Measurements from ENCODE around the gene ARL6IP6. TPM values are rescaled to one million over a fixed set of nuclear protein-coding genes. Genes with fewer than 3 reads are reported as not detected.

The ARL6IP6 gene
- total and polyA plus RNA-seq, 2 experiments from 2014 or later, result 49.1 to 65.4 TPM

GRCh38 chr2:152676461-152676860, 42.0 kb upstream of the ARL6IP6 start:
- Histone ChIP-seq H3K4me3 (no peak overlapping the region), H3K27me3 (ENCODE audit: insufficient read depth) (no peaks in the 10 kb centered on the region), H2AFZ (no peak overlapping the region), H3K9me2 (ENCODE audit: insufficient read depth) (no peaks in the 10 kb centered on the region), H3K4me2 (no peak overlapping the region), H3K27ac (ENCODE audit: low read depth) (no peak overlapping the region), H3K4me1 (ENCODE audit: insufficient read depth) (no peaks in the 10 kb centered on the region), H4K20me1 (replicated peaks; ENCODE audit: insufficient read depth) (0 out of 2 replicates have a peak, but pooled peaks cover 2% of the 10 kb centered on the region), H3K36me3 (ENCODE audit: insufficient read depth) (peaks cover 88% of the 10 kb centered on the region), H3F3A (replicated peaks; ENCODE audit: low read depth) (no peaks in the 10 kb centered on the region), H3K79me2 (replicated peaks; ENCODE audit: insufficient read depth) (peaks cover 14% of the 10 kb centered on the region; the same call in 1 of the 2 replicates)
- Mint-ChIP-seq H3K27ac (no peak overlapping the region), H3K27me3 (ENCODE audit: insufficient read depth, low read depth, poor library complexity) (no peaks in the 10 kb centered on the region), H3K36me3 (ENCODE audit: low read depth) (peaks cover 82% of the 10 kb centered on the region), H3K9me3 (no peaks in the 10 kb centered on the region), H3K4me3 (no peak overlapping the region), H3K4me1 (no peaks in the 10 kb centered on the region)
- no peak for DNase-seq (ENCODE audit: low spot score)
- ATAC-seq, result no peak
- TF ChIP-seq EZH2phosphoT487 (IDR thresholded peaks at IDR 0.05; ENCODE audit: unreplicated experiment), result no peak
- no peak for TF ChIP-seq ZNF331 (CRISPR knock-in tag; IDR thresholded peaks at IDR 0.05; ENCODE audit: low read depth)
- TF ChIP-seq POLR2AphosphoS5 (IDR thresholded peaks at IDR 0.05; ENCODE audit: low read depth), result no peak
- TF ChIP-seq REST (IDR thresholded peaks at IDR 0.05; ENCODE audit: unreplicated experiment), result no peak
- TF ChIP-seq EZH2 (IDR thresholded peaks at IDR 0.05; ENCODE audit: low read depth, unreplicated experiment), result no peak
- TF ChIP-seq ZNF114 (CRISPR knock-in tag; IDR thresholded peaks at IDR 0.05), result no peak
- no peak for TF ChIP-seq ETS1 (IDR thresholded peaks at IDR 0.05)

- DNase-seq (ENCODE audit: low spot score) (no peak), ATAC-seq (no peak)
- Histone ChIP-seq H3K4me2 (no peak overlapping the region), H3K27ac (ENCODE audit: low read depth) (no peak overlapping the region), H3K4me3 (no peak overlapping the region), H2AFZ (no peak overlapping the region), H3K9me2 (ENCODE audit: insufficient read depth) (no peaks in the 10 kb centered on the region), H4K20me1 (replicated peaks; ENCODE audit: insufficient read depth) (0 out of 2 replicates have a peak, but pooled peaks cover 11% of the 10 kb centered on the region), H3F3A (replicated peaks; ENCODE audit: low read depth) (no peaks in the 10 kb centered on the region), H3K36me3 (ENCODE audit: insufficient read depth) (peaks cover 77% of the 10 kb centered on the region), H3K79me2 (replicated peaks; ENCODE audit: insufficient read depth) (peaks cover 32% of the 10 kb centered on the region), H3K4me1 (ENCODE audit: insufficient read depth) (no peaks in the 10 kb centered on the region), H3K27me3 (ENCODE audit: insufficient read depth) (no peaks in the 10 kb centered on the region)
- Mint-ChIP-seq H3K9me3 (peaks cover 4% of the 10 kb centered on the region; the same call in 1 of the 3 replicates), H3K27me3 (ENCODE audit: insufficient read depth, low read depth, poor library complexity) (no peaks in the 10 kb centered on the region), H3K27ac (no peak overlapping the region), H3K4me3 (no peak overlapping the region), H3K36me3 (ENCODE audit: low read depth) (peaks cover 82% of the 10 kb centered on the region), H3K4me1 (no peaks in the 10 kb centered on the region)
- TF ChIP-seq CREB1 (CRISPR knock-in tag; IDR thresholded peaks at IDR 0.05; ENCODE audit: low read depth), result no peak
- TF ChIP-seq EZH2 (IDR thresholded peaks at IDR 0.05; ENCODE audit: low read depth, unreplicated experiment), result no peak
- TF ChIP-seq JUNB (IDR thresholded peaks at IDR 0.05; ENCODE audit: unreplicated experiment), result no peak
- no peak for TF ChIP-seq POLR2AphosphoS5 (IDR thresholded peaks at IDR 0.05; ENCODE audit: low read depth)
- TF ChIP-seq STAT1 (IDR thresholded peaks at IDR 0.05; ENCODE audit: unreplicated experiment), result no peak
- TF ChIP-seq ZNF114 (CRISPR knock-in tag; IDR thresholded peaks at IDR 0.05), result no peak
- no peak for TF ChIP-seq ETS1 (IDR thresholded peaks at IDR 0.05)
- no peak for TF ChIP-seq ZNF331 (CRISPR knock-in tag; IDR thresholded peaks at IDR 0.05; ENCODE audit: low read depth)
These were observed 39.6 kb upstream of the ARL6IP6 start for GRCh38 chr2:152678808-152679207.
